ENCODE measurements around the gene DUSP3. TPM values are rescaled to one million over a fixed set of nuclear protein-coding genes. Genes with fewer than 3 reads are reported as not detected.

DUSP3 gene
- total RNA-seq, 1 donor from 2014 or later, result 54.6 TPM

GRCh38 chr17:43816336-43817320 is 37.9 kb upstream of the DUSP3 start:
- peaks cover 10% of the 10 kb centered on the region for H3K4me1 Mint-ChIP-seq (ENCODE audit: low read depth, unreplicated experiment)
- H3K27me3 Mint-ChIP-seq (ENCODE audit: unreplicated experiment), result peaks cover 5% of the 10 kb centered on the region
- H3K27ac Mint-ChIP-seq (ENCODE audit: unreplicated experiment), result peak overlapping the region; percentile 81
- DNase-seq, result no peak
- TF ChIP-seq CTCF (IDR thresholded peaks at IDR 0.05; ENCODE audit: partially characterized antibody, unreplicated experiment), result no peak
- no peak overlapping the region for H3K4me3 Mint-ChIP-seq (ENCODE audit: unreplicated experiment)
- H3K36me3 Mint-ChIP-seq (ENCODE audit: unreplicated experiment), result no peaks in the 10 kb centered on the region
- peaks cover 3% of the 10 kb centered on the region for H3K9me3 Mint-ChIP-seq (ENCODE audit: unreplicated experiment)

- Mint-ChIP-seq H3K27ac (ENCODE audit: unreplicated experiment) (no peak overlapping the region), H3K9me3 (ENCODE audit: unreplicated experiment) (peaks cover 3% of the 10 kb centered on the region), H3K36me3 (ENCODE audit: unreplicated experiment) (no peaks in the 10 kb centered on the region), H3K4me1 (ENCODE audit: low read depth, unreplicated experiment) (peaks cover 8% of the 10 kb centered on the region), H3K4me3 (ENCODE audit: unreplicated experiment) (no peak overlapping the region), H3K27me3 (ENCODE audit: unreplicated experiment) (peaks cover 3% of the 10 kb centered on the region)
- DNase-seq, result no peak
- TF ChIP-seq CTCF (IDR thresholded peaks at IDR 0.05; ENCODE audit: partially characterized antibody, unreplicated experiment), result no peak
These were observed 35.9 kb upstream of the DUSP3 start for GRCh38 chr17:43814714-43815113.

GRCh38 chr17:43814026-43814425 is 35.2 kb upstream of the DUSP3 start:
- H3K4me3 Mint-ChIP-seq (ENCODE audit: unreplicated experiment), result no peak overlapping the region
- TF ChIP-seq CTCF (IDR thresholded peaks at IDR 0.05; ENCODE audit: partially characterized antibody, unreplicated experiment), result no peak
- H3K27me3 Mint-ChIP-seq (ENCODE audit: unreplicated experiment), result peaks cover 2% of the 10 kb centered on the region
- peaks cover 8% of the 10 kb centered on the region for H3K4me1 Mint-ChIP-seq (ENCODE audit: low read depth, unreplicated experiment)
- H3K27ac Mint-ChIP-seq (ENCODE audit: unreplicated experiment), result no peak overlapping the region
- H3K9me3 Mint-ChIP-seq (ENCODE audit: unreplicated experiment), result peaks cover 3% of the 10 kb centered on the region
- DNase-seq, result no peak
- no peaks in the 10 kb centered on the region for H3K36me3 Mint-ChIP-seq (ENCODE audit: unreplicated experiment)

- TF ChIP-seq CTCF (IDR thresholded peaks at IDR 0.05; ENCODE audit: partially characterized antibody, unreplicated experiment), result no peak
These were observed 34.6 kb upstream of the DUSP3 start for GRCh38 chr17:43813386-43813785.

More at GRCh38 chr17:43813386-43813785, 34.6 kb upstream of the DUSP3 start:
- H3K4me1 Mint-ChIP-seq (ENCODE audit: low read depth, unreplicated experiment), result peaks cover 8% of the 10 kb centered on the region
- no peak for DNase-seq
- H3K36me3 Mint-ChIP-seq (ENCODE audit: unreplicated experiment), result no peaks in the 10 kb centered on the region
- no peak overlapping the region for H3K27ac Mint-ChIP-seq (ENCODE audit: unreplicated experiment)
- no peak overlapping the region for H3K4me3 Mint-ChIP-seq (ENCODE audit: unreplicated experiment)
- H3K27me3 Mint-ChIP-seq (ENCODE audit: unreplicated experiment), result peaks cover 2% of the 10 kb centered on the region
- peaks cover 3% of the 10 kb centered on the region for H3K9me3 Mint-ChIP-seq (ENCODE audit: unreplicated experiment)
